OCI-LY1 (cell line): ENCODE data around the gene SIN3A.
"Not testable (repeated sequence)": the region's sequence is repeated elsewhere in the genome, so short reads cannot be mapped to it uniquely, and the experiment has no call there.

ENCODE experiments used
- H2AFZ ChIP-seq: fragments of 200-600 bp; sonication (generic), shearing (Covaris generic); 2 replicates; pipeline ENCODE4 v1.6.0; 2014; ENCODE audit warnings: antibody characterized with exemption, mild to moderate bottlenecking, low read length
- H3F3A ChIP-seq: fragments of 200-600 bp; sonication (generic), shearing (Covaris generic); 2 replicates; pipeline ENCODE4 v1.6.0; 2014; ENCODE audit warnings: mild to moderate bottlenecking, antibody characterized with exemption, low read length, moderate library complexity; ENCODE audit not compliant: insufficient read depth
- H3K27ac ChIP-seq: fragments of 200-600 bp; sonication (generic); 2 replicates; pipeline ENCODE4 v1.5.1; 2014; ENCODE audit warnings: low read length, mixed run types, mild to moderate bottlenecking, low read depth; ENCODE audit not compliant: poor library complexity, severe bottlenecking
- H3K27me3 ChIP-seq: fragments of 200-600 bp; sonication (generic); 2 replicates; pipeline ENCODE4 v1.6.0; 2014; ENCODE audit warnings: antibody characterized with exemption, mild to moderate bottlenecking, low read length, moderate library complexity; ENCODE audit not compliant: insufficient read depth
- H3K36me3 ChIP-seq: fragments of 200-600 bp; sonication (generic); 2 replicates; pipeline ENCODE4 v1.6.1; 2014; ENCODE audit warnings: mild to moderate bottlenecking, antibody characterized with exemption, low read length, moderate library complexity, mixed read lengths; ENCODE audit not compliant: insufficient read depth
- H3K4me1 ChIP-seq: fragments of 200-600 bp; sonication (generic); 2 replicates; pipeline ENCODE4 v1.5.1; 2014; ENCODE audit warnings: mild to moderate bottlenecking, low read length, moderate library complexity; ENCODE audit not compliant: insufficient read depth, severe bottlenecking
- H3K4me2 ChIP-seq: fragments of 200-600 bp; sonication (generic), shearing (Covaris generic); 2 replicates; pipeline ENCODE4 v1.6.1; 2014; ENCODE audit warnings: low read length
- H3K4me3 ChIP-seq: fragments of 200-600 bp; sonication (generic); 2 replicates; pipeline ENCODE4 v1.5.1; 2014; ENCODE audit warnings: low read length, low read depth, mild to moderate bottlenecking, mixed read lengths; ENCODE audit not compliant: poor library complexity, severe bottlenecking
- H3K79me2 ChIP-seq: fragments of 200-600 bp; shearing (Covaris generic); 2 replicates; pipeline ENCODE4 v1.6.1; 2016; ENCODE audit warnings: mixed run types, low read length, mixed read lengths; ENCODE audit not compliant: insufficient read depth
- H3K9ac ChIP-seq: fragments of 200-600 bp; sonication (generic), shearing (Covaris generic); 2 replicates; pipeline ENCODE4 v1.6.1; 2014; ENCODE audit warnings: mild to moderate bottlenecking, low read length, mixed read lengths
- H3K9me2 ChIP-seq: fragments of 200-600 bp; sonication (generic), shearing (Covaris generic); 2 replicates; pipeline ENCODE4 v1.6.1; 2014; ENCODE audit warnings: low read depth, mild to moderate bottlenecking, low read length, mixed read lengths
- H3K9me3 ChIP-seq: fragments of 200-600 bp; shearing (Covaris generic); 2 replicates; pipeline ENCODE4 v1.6.1; 2014; ENCODE audit warnings: low read length, mixed read lengths
- H4K20me1 ChIP-seq: fragments of 200-600 bp; sonication (generic), shearing (Covaris generic); 2 replicates; pipeline ENCODE4 v1.6.0; 2016; ENCODE audit warnings: mild to moderate bottlenecking, low read length; ENCODE audit not compliant: insufficient read depth
- EZH2 ChIP-seq: fragments of 200-600 bp; sonication (generic), shearing (Covaris generic); IDR thresholded peaks from 2 replicates; pipeline ENCODE4 v1.8.0; 2017; ENCODE audit warnings: borderline replicate concordance, mixed run types, mild to moderate bottlenecking, antibody characterized with exemption, low read length, moderate library complexity, mixed read lengths
- TF ChIP-seq, protein P1 (sequence below): fragments of 200-600 bp; sonication (generic), shearing (Covaris generic); IDR thresholded peaks from 2 replicates; pipeline ENCODE4 v1.5.1; 2017; ENCODE audit warnings: mild to moderate bottlenecking, antibody characterized with exemption, low read length, moderate library complexity, mixed read lengths

The SIN3A gene

DNA sequence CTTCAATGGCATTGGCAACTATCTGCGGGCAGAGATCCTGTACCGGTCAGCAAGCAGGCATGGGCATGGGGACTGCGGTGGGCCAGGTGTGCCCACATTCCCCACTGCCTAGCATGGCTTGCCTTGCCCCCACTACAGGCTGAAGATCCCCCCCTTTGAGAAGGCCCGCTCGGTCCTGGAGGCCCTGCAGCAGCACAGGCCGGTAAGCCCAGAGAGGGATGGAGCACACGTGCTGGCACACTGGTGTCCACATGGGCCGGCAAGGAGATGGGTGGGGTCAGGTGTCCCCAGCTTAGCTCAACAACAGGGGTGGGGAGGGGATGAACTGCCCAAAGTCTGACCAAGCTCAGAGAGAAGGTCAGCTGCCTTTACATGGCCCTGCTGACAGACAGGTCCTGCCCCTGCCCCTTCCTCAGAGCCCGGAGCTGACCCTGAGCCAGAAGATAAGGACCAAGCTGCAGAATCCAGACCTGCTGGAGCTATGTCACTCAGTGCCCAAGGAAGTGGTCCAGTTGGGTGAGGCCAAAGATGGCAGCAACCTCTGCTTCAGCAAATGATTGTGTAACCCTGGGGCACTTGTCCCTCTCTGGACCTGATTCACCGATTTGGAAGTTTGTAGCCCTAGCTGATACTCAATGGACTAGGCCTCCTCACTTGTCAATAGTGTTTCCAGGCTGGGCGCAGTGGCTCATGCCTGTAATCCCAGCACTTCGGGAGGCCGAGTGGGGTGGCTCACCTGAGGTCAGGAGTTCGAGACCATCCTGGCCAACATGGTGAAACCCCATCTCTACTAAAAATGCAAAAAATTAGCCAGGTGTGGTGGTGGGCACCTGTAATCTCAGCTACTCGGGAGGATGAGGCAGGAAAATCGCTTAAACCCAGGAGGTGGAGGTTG is 99.1 kb downstream of the SIN3A start:
- Histone ChIP-seq H3K4me1 (peaks cover 21% of the 10 kb centered on the region), H3K27ac (no peak overlapping the region), H2AFZ (no peak overlapping the region), H3K79me2 (no peaks in the 10 kb centered on the region), H3K4me2 (no peak overlapping the region), H3K9me3 (no peaks in the 10 kb centered on the region), H3K36me3 (peaks cover 69% of the 10 kb centered on the region), H3K27me3 (no peaks in the 10 kb centered on the region), H3F3A (no peaks in the 10 kb centered on the region), H3K4me3 (no peak overlapping the region), H4K20me1 (no peaks in the 10 kb centered on the region), H3K9me2 (no peaks in the 10 kb centered on the region), H3K9ac (no peak overlapping the region)
- TF ChIP-seq EZH2, result no peak
- TF ChIP-seq, protein P1, sequence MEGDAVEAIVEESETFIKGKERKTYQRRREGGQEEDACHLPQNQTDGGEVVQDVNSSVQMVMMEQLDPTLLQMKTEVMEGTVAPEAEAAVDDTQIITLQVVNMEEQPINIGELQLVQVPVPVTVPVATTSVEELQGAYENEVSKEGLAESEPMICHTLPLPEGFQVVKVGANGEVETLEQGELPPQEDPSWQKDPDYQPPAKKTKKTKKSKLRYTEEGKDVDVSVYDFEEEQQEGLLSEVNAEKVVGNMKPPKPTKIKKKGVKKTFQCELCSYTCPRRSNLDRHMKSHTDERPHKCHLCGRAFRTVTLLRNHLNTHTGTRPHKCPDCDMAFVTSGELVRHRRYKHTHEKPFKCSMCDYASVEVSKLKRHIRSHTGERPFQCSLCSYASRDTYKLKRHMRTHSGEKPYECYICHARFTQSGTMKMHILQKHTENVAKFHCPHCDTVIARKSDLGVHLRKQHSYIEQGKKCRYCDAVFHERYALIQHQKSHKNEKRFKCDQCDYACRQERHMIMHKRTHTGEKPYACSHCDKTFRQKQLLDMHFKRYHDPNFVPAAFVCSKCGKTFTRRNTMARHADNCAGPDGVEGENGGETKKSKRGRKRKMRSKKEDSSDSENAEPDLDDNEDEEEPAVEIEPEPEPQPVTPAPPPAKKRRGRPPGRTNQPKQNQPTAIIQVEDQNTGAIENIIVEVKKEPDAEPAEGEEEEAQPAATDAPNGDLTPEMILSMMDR, result no peak

DNA sequence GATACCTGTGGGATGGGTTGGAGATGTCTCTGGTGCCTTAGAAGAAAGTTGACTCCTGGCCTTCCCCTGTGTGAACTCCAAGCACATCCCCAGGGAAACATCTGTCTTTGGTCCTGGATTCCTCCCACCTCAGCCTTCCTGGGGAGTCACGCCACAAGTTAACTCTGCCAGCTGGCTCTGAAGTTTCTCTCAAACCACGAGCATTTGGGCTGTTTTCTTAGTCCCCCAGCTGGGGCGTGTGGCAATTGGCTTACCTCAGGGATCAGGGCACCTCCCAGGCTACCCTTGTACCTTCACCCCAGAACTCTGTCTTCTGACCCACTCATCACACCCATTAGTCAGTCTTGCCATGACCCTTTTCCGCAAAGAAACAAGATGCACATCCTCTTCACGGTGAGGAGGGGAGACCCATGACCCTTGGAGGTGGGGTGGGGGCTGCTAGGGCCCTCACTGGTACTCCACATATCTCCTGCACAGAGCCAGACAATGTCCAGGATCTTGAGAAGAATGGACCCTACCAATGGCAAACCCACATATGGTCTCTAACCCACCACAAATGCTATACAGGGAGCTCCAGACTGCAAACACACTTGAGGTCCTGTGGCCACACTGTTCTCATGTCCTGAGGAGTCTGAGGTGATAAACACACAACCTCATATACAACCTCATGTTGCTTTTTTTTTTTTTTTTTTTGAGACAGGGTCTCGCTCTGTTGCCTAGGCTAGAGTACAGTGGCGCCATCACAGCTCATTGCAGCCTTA is 100.7 kb downstream of the SIN3A start:
- TF ChIP-seq EZH2, result no peak
- TF ChIP-seq, protein P1, result no peak
- no peak overlapping the region for H3K9ac ChIP-seq
- no peak overlapping the region for H3K4me2 ChIP-seq
- H3K36me3 ChIP-seq, result peaks cover 63% of the 10 kb centered on the region
- peaks cover 35% of the 10 kb centered on the region for H3K4me1 ChIP-seq
- no peak overlapping the region for H2AFZ ChIP-seq
- peak overlapping the region; percentile 93 for H3K27ac ChIP-seq
- H3K27me3 ChIP-seq, result no peaks in the 10 kb centered on the region
- H3K79me2 ChIP-seq, result no peaks in the 10 kb centered on the region
- H3K9me2 ChIP-seq, result no peaks in the 10 kb centered on the region
- no peak overlapping the region for H3K4me3 ChIP-seq
- no peaks in the 10 kb centered on the region for H3F3A ChIP-seq
- no peaks in the 10 kb centered on the region for H3K9me3 ChIP-seq
- no peaks in the 10 kb centered on the region for H4K20me1 ChIP-seq

DNA sequence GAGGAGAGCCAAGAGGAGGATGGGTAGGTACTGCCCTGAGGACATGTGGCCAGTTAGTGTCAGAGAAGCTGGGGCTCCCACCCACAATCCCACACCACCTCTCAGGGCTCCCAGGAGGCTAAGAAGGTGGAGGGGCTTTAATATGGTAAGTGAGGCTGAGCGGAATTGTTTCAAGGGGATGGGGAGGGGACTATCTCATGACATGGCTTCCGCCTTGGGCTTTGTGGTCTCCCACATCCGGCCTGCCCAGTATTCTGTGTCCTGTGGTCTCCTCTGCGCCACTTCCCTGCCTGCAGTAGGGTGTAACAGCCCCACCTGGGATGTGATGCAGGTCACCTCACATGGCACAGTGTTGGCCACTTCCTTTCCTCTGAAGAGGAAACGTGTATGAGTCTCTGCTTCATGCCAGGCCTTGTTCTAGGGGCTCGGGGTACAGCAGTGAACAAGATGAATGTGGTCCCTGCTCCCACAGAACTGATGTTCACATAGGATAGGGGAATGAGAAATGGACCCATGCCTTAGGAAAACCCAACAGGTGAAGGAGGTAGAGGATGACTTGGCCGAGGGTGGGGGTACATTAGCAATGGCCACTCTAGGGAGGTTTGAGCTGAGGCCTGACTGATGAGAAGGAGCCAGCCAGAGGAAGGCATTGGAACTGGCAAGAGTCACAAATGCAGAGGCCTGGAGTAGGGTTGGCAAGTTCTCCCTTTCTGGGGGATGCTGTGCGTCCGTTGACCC is 101.5 kb downstream of the SIN3A start:
- H3K27me3 ChIP-seq, result no peaks in the 10 kb centered on the region
- no peaks in the 10 kb centered on the region for H3K79me2 ChIP-seq
- peak overlapping the region; percentile 93 for H3K27ac ChIP-seq
- H3F3A ChIP-seq, result no peaks in the 10 kb centered on the region
- H4K20me1 ChIP-seq, result no peaks in the 10 kb centered on the region
- peak overlapping the region; percentile 9; the same call in 1 of the 2 replicates for H3K4me2 ChIP-seq
- H3K9ac ChIP-seq, result no peak overlapping the region
- peak overlapping the region; percentile 90 for H3K4me3 ChIP-seq
- H3K36me3 ChIP-seq, result peaks cover 60% of the 10 kb centered on the region
- peaks cover 42% of the 10 kb centered on the region for H3K4me1 ChIP-seq
- TF ChIP-seq, protein P1, result no peak
- no peak for TF ChIP-seq EZH2
- no peaks in the 10 kb centered on the region for H3K9me2 ChIP-seq
- no peak overlapping the region for H2AFZ ChIP-seq
- no peaks in the 10 kb centered on the region for H3K9me3 ChIP-seq

DNA sequence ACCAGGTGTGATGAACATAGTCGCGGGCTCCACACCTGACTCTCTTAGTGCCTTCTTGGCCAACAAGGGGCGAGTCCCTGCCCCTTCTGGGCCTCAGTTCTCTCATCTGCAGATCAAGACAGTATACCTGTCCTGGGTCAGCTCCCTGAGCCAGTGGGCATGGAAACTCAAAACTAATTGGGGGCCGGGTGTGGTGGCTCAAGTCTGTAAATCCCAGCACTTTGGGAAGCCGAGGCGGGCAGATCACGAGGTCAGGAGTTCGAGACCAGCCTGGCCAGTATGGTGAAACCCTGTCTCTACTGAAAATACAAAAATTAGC is 102.2 kb downstream of the SIN3A start:
- H3K9ac ChIP-seq, H3K9me2 ChIP-seq, H2AFZ ChIP-seq, H3K79me2 ChIP-seq, H3K9me3 ChIP-seq, H3F3A ChIP-seq, H4K20me1 ChIP-seq, H3K27me3 ChIP-seq: not testable (repeated sequence)
- Histone ChIP-seq H3K4me1 (peaks cover 44% of the 10 kb centered on the region), H3K36me3 (peaks cover 53% of the 10 kb centered on the region), H3K4me2 (peak overlapping the region; percentile 82; the same call in 1 of the 2 replicates), H3K27ac (peak overlapping the region; percentile 93), H3K4me3 (peak overlapping the region; percentile 90)
